CD1c-positive myeloid dendritic cell (primary cell): ENCODE data around the gene NDUFAF3.
A peak's percentile ranks its signal among the peaks of the same experiment; 100 is the strongest.

Experiments used
- DNase-seq: peaks from one replicate; pipeline ENCODE4 v3.0.0-alpha.2; 2016; ENCODE audit errors: extremely low spot score

The NDUFAF3 gene, protein sequence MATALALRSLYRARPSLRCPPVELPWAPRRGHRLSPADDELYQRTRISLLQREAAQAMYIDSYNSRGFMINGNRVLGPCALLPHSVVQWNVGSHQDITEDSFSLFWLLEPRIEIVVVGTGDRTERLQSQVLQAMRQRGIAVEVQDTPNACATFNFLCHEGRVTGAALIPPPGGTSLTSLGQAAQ

DNA sequence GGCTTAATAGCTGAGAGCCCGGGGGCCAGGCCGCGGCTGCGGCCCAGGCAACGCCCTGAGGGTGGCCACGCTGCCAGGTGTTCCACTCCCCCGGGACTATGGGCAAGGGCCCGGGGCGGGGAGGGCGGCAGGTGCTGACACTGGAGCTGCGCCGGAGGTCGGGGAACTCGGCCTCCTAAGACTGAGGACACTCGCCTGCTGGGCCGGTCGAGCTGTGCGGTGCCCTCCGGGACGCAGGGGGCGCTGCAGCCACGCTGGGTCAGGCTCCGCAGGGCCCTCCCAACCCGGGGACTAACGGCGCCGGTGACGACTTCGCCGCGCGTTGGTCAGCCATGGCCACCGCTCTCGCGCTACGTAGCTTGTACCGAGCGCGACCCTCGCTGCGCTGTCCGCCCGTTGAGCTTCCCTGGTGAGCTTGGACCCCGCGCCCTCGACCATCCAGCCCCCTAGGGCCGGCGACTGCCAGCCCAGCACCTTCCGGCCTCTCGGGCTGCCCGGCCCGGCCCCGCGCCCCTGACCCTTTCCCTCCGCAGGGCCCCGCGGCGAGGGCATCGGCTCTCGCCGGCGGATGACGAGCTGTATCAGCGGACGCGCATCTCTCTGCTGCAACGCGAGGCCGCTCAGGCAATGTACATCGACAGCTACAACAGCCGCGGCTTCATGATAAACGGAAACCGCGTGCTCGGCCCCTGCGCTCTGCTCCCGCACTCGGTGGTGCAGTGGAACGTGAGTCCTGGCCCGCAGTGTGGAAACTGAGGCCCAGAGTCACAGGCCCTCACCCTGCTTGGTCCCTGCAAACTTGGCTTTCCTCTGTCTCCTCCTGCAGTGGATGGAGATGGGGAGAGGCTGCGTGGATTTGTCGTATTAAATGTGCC, at the start of gene NDUFAF3:
TSS of gene NDUFAF3 (plus strand) at position 309 of the 875 bp plus-strand sequence. CDS start at position 333, 24 bp downstream.
- peak; percentile 96 for DNase-seq

DNA sequence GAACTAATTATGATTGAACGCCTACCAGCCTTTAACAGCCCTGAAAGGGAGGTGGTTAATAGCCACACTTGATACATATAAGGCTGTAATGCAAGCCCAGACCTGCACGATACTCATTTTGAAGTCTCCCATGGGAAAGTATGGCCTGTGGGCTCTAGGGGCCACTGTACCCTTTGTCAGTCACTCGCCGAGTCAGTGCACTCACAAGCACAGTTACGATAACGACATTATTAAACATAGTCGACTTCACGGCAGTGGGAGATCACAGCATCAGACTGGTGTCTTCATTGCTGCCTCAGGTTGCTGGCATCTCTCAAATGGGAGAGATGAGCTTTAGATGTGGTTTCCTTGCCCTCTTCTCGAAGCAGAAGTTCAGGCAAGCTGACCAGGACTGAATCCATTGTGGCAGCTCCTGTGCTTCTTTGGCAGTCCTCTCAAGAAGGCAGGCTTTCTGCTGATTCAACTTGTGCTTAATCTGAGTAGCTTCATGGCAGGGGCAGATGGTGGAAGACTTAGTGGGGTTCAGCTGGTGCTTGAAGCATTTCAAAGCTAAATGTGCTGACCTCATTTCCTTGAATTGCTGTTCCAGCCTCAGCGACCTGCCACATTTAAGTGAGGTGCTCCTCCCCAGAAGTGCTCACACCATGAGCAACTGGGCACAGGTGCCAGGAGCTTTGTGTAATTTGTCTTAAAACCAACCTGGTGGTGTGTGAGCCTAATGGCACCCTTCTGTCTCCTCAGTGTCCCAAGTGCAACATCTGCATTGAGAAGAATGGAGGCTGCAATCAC, 47.7 kb upstream of the NDUFAF3 start:
- DNase-seq, result no peak

DNA sequence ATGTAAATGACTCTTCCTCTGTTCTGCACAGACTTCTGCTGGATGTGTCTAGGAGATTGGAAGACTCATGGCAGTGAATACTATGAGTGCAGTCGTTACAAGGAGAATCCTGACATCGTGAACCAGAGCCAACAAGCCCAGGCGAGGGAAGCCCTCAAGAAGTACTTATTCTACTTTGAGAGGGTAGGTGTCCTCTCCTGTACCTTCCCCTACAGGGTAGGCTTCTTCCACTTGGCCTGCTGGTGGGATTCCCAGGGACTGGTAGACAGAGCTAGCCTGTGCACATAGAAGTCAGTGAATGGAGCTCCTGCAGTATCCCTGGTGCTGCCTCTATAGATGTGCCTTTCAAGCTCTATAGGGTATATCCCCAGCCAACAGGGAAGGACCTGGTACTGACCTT, 42.5 kb upstream of the NDUFAF3 start:
- DNase-seq, result no peak

DNA sequence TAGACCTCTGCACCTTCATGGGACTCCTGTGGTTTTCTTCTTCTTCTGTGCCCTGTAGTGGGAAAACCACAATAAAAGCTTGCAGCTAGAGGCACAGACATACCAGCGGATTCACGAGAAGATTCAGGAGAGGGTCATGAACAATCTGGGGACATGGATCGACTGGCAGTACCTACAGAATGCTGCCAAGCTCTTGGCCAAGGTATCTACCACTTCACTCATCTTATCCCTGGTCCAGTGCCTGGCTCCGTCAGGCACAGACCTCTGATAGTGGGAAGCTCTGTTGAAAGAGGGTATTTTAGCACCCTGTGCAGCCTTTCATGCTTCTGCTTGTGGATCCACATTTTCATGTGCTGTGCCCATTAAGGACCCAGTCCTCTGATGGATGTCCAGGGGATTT, 41.6 kb upstream of the NDUFAF3 start:
- no peak for DNase-seq

DNA sequence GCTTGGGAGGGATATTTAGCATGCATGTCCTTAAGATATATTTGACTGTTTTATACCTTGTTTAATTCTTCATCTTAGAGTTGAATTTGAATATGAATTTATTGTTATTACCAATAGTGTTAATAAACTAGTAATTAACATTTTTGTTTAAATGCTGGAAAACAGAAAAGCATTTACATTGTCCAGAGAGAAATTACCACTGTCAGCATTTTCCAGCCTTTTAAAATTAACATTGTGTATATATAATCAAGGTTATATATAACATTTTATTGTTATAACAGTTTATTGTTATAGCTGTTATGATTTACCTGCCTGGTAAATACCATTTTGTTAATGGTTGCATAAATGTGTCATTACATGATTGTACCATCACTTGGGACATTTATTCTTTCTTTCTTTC, 39.9 kb upstream of the NDUFAF3 start:
- DNase-seq, result no peak

DNA sequence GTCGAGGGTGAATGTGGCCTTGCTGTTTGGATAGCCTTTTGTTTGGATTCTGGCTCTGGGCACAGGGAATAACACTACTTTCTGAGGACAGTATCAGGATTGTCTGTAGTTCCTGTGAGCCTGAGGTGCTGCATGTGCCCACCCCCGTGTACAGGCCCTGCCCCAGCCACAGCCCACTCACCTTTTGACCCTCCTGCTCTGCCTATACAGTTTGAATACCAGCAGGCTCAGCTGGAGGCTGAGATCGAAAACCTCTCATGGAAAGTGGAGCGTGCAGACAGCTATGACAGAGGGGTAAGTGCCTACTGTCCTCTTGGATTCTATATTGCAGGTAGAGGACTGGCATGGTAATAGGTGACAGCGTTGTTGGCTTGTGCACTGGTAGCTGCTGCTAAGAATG, 39.2 kb upstream of the NDUFAF3 start:
- no peak for DNase-seq

DNA sequence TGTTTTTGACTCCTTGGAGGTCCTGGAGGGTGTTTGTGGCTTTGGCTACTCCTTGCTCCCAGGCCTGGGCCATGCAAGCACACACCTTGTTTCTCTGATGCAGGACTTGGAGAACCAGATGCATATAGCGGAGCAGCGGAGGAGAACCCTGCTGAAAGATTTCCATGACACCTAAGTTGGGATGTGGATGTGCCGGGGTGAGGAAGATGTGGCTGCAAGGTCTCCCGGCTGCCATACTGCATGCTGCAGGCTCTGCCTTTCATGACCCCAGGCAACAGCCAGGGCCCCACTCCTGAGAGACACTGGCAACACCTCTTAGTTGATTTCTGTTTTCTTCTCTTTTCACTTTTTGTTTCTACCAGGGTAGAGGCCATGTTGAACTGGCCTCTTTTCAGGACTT, 38.8 kb upstream of the NDUFAF3 start:
- no peak for DNase-seq

DNA sequence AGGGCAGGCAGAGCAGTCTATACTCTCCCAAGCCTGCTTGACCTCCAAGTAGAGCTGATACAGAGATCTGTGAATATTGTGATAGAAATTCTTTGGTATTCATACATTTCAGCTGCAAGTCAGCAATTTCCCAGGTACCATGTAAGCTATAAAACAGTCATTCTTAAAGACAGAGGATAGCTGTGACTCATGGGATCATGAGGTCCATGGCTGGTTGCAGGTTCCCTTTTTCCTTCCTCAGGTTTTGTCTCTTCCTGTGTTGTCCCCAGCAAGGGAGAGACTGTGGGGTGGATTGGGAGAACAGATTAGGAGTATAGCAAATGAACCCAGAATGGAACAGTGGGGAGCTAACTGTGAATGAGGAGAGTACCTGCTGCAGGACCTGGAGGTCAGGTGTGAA, 37.3 kb upstream of the NDUFAF3 start:
- peak; percentile 61 for DNase-seq

DNA sequence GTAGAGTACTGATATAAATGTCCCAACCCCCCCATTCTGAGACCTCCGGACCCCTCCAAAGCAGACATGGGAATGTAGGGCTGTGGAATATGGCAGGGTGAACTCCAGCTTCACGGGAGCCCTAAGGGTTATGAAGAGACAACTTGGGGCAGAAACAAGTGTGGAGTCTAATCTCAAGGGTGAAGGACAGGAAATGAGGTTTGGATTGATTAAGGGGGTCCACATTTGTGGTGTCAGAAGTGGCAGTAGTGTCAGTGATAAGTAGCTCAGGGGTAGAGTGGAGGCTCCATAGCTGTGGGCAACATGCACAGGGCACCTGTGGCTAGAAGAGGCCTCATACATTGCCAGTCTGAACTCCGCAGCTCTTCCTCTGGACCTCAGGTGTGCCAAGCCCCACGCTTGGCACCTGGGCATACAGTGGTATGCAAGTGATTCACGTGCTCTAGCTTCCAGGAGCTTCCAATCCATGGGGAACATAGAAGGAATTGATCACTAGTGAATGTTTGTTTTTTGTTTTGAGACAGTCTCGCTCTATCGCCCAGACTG, 36.0 kb upstream of the NDUFAF3 start:
- DNase-seq, result no peak

DNA sequence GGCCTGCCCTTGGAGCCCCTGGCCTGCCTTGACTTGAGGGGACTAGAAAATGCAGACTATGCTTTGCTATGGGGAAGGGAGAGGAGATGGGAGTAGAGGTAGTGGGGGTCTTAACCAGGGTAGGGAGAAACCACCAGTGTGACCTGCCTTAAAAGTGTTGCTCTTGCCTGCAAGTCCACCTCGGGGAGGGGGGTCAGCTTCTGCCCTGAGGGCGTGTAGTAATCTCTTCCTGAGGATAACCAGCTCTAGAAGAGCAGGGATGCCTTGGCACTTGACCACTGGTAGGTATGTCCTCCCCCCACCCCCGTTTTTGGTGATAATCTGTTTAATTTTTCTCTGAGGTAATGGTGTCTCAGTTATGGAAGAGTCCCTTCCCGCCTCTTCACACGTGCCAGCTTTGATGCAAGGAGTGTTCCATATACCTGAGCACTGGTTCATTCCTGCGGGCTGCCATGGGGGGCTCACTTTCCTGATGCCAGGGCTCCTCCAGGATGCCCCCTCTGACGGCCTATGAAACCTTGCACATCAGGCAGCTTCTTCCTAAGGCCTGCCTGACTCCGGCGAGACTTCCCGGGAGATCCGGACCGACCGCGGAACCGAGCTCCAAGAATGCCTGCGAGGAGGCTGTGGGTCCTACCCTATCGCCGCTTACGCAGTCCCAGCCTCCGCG, 32.7 kb upstream of the NDUFAF3 start:
- no peak for DNase-seq

DNA sequence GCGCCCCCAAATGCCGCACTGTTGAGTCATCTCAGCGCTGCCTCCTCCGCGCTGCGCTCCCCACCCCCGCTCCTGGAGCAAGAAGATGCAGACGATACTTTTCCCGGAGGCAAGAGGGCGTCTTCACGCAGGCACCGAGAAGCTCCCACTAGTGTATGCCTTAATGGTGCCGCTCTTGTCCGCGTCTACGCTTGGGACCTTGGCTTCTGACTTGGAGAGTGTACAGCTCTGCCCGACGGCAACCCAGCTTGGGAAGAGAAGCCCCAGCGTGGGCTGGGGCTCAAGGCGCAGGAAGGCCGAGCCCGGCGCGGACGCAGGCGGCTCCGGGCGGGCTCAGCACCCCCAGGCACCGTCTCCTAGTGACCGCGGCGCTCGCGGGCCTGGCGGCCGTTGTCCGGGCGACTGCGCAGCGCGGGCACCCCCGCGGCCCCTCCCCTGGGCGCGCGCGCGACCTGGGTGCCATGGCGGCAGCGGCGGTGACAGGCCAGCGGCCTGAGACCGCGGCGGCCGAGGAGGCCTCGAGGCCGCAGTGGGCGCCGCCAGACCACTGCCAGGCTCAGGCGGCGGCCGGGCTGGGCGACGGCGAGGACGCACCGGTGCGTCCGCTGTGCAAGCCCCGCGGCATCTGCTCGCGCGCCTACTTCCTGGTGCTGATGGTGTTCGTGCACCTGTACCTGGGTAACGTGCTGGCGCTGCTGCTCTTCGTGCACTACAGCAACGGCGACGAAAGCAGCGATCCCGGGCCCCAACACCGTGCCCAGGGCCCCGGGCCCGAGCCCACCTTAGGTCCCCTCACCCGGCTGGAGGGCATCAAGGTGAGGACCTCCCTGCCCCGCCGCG, 31.9 kb upstream of the NDUFAF3 start, which contains the start of gene P4HTM:
TSS of gene P4HTM (plus strand) at position 446 of the 840 bp plus-strand sequence. CDS start at position 462, 16 bp downstream.
- DNase-seq, result peak; percentile 89

DNA sequence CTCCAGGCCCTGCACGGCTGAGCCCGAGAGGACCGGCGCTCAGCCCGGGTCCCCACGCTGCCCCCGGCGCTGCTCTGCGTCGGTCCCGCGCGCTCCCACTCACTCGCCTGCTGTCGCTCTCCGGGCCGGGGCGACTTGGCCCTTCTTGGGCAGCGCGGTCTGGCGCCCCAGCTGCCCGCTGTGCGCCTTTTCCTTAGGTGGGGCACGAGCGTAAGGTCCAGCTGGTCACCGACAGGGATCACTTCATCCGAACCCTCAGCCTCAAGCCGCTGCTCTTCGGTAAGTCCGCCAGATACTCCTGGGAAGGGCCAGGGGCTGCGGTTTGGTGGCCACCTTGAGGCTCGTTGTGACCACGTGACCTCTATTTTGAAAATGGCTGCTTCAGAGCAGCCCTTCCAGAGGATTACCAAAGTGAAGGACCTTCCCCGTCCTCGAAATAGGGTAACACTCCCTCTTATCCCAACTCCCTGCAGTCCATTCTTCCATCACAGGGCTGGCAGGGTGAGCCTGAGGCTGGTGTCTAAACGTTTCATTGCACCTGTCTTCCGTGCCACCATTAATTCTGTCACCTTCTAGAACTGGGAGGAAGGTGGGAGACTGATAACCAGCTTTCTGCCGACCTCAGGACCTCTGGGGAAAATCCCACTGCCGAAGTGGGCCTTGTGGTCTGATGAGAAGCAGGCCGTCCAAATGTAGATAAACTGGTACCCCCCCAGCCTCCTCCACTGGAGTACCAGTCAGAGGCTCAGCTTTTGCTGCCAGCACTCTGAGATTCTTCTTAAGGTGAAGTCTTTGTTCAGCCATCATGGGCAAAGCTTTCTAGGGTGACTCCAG, 31.1 kb upstream of the NDUFAF3 start:
- peak; percentile 42 for DNase-seq

DNA sequence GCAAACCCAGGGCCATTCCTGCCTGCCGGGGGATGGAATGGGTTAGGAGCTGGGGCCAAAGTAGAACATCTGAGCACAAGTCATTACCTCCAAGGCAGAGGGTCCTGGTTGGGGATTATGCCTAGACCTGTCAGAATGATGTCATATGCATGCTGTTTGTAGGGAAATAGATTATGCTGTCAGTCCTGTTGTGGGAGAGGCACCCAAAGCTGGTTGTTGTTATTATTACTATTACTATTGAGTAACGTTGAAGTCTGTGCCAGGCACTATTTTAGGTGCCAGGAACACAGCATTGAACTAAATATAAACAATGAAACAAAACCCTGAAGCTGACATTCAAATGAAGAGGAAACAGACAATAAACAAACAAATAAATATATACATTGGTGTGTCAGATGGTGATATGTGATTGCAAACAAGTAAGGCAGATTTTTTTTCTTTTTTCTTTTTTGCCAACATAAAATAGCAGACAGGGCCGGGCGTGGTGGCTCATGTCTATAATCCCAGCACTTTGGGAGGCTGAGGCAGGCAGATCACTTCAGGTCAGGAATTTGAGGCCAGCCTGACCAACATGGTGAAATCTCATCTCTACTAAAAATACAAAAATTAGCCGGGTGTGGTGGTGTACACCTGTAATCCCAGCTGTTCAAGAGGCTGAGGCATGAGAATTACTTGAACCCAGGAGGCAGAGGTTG, 29.9 kb upstream of the NDUFAF3 start:
- no peak for DNase-seq

DNA sequence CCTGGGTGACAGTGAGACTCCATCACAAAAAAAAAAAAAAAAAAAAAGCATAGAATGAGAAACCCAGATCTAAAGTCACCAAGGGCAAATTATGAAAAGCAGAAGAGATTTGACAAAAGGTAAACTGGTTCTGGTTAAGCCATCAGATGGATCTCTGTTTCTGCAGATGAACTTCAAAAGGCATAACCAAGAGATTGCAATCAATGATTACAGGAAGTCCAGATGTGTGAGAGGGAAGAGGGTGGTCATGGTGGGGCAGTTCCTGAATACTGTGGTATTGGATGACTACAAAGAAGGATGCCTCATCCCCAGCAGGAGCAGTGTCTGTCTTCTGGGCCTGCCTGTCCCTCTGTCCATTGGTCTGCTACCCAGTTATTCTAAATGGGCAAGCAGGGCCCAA, 28.1 kb upstream of the NDUFAF3 start:
- peak; percentile 24 for DNase-seq

DNA sequence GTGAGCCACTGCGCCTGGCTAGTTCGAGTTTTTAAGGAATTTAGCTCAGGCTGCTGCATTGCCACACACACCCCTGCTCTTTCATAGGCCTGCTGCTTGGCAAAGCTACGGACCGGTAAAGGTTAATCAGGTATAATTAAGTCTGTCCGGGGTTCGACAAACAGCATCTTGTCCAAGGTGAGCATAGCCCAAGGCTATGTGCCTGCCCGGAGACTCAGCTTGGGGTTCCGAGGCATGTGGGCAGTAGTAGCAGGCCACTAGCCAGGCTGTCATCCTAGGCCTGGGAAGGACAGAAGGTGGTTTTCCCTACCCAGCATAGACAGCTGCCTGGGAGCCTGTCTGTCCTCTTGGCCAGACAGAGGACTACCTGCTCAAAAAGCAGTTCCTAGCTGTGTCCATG, 25.3 kb upstream of the NDUFAF3 start:
- DNase-seq, result no peak

DNA sequence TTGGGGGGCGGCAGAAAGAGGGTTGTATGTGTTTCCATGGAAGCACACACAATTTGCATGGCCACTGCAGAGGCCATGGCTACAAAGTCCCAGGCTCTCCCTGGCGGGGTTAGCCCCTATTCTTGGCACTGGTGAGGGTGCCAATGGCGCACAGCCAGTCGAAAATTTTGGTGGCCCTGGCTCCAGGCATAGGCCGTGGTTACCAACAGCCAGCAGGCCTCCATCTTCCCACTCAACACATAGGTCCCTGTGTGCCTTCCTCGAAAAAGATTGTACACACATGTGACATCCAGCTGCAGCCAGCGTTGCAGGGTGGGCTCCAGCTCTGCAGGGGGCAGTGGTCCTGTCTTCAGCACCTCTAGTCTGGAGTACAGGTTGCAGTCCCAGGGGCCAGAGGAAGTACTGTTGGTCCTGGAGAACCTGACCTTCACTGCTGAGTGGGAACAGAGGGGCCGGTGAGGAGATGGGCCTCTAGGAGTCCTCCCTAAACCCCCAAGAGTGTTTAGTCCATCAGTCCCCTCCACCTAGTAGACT, 24.8 kb upstream of the NDUFAF3 start:
- no peak for DNase-seq

DNA sequence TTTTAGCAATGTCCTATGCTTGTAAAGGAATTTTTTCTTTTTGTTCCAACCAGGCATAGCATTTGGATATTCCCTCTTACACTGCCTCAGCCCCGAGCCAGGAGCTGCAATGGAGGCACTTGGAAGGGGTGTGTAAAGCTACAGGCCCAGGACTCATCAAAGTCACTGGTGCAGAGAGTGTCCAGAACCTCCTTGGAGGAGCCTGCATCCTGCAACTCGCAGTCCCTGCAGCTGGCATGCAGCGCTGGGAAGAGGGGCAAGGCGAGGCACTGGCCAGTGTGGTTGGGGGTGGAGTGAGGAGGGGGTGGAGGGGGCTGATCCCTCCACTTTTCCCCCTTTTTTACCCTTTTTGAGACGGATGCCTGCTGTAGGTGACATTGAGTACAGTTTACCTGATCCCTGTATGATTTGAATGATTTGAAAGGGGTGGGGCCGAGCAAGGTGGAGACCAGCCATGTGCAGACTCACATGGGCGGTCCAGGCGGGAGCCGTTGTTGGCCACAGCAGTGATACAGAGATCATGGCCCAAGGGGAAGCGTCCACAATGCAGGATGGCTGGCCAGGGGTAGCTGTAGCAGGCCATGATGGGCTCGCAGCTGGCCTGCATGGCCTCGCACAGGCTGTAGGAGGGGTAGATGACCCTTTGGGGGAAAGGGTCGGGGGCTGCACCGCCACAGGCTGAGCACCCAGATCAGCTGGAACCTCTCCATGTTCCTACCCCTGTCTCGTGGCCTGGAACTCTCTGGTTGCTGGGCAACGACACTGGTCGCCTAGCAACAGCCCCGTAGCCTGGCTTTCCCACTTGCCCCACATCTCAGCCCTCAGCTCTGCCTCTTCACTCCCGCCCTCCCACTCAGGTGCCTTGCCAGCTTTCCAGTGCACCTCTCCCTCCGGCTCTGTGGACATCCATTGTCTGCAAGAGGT, 23.9 kb upstream of the NDUFAF3 start:
- DNase-seq, result no peak
